ENCODE measurements around the gene ZC3H12C. TPM values are rescaled to one million over a fixed set of nuclear protein-coding genes. Genes with fewer than 3 reads are reported as not detected.

ZC3H12C gene
- total RNA-seq, 6 experiments from 2014 or later: 3.0 to 6.4 (median 5.0) TPM

- no peak for TF ChIP-seq CTCF (IDR thresholded peaks at IDR 0.05)
- H3K4me1 Mint-ChIP-seq (ENCODE audit: low read depth): peaks cover 48% of the 10 kb centered on the region
- H3K9me3 Mint-ChIP-seq: no peaks in the 10 kb centered on the region
- H3K4me3 Mint-ChIP-seq: no peak overlapping the region
- no peaks in the 10 kb centered on the region; the same call in 1 of the 2 replicates for H3K27me3 Mint-ChIP-seq (ENCODE audit: insufficient read depth)
- no peak for DNase-seq
- no peak overlapping the region for H3K27ac Mint-ChIP-seq
- H3K36me3 Mint-ChIP-seq (ENCODE audit: low read depth): no peaks in the 10 kb centered on the region
Measured at GRCh38 chr11:110096496-110096895, 3.3 kb downstream of the ZC3H12C start.

GRCh38 chr11:110097459-110098012, 4.3 kb downstream of the ZC3H12C start:
- Mint-ChIP-seq H3K36me3 (ENCODE audit: low read depth) (peaks cover 5% of the 10 kb centered on the region; the same call in 1 of the 2 replicates), H3K27me3 (ENCODE audit: insufficient read depth) (no peaks in the 10 kb centered on the region; the same call in 1 of the 2 replicates), H3K27ac (no peak overlapping the region), H3K4me1 (ENCODE audit: low read depth) (peaks cover 47% of the 10 kb centered on the region), H3K9me3 (no peaks in the 10 kb centered on the region), H3K4me3 (no peak overlapping the region)
- DNase-seq: no peak
- no peak for TF ChIP-seq CTCF (IDR thresholded peaks at IDR 0.05)

GRCh38 chr11:110098645-110099044, 5.5 kb downstream of the ZC3H12C start:
- TF ChIP-seq CTCF (IDR thresholded peaks at IDR 0.05): no peak
- H3K27ac Mint-ChIP-seq: no peak overlapping the region
- H3K27me3 Mint-ChIP-seq (ENCODE audit: insufficient read depth): no peaks in the 10 kb centered on the region; the same call in 1 of the 2 replicates
- no peaks in the 10 kb centered on the region for H3K9me3 Mint-ChIP-seq
- H3K4me3 Mint-ChIP-seq: no peak overlapping the region
- H3K4me1 Mint-ChIP-seq (ENCODE audit: low read depth): peaks cover 52% of the 10 kb centered on the region
- DNase-seq: no peak
- H3K36me3 Mint-ChIP-seq (ENCODE audit: low read depth): peaks cover 5% of the 10 kb centered on the region; the same call in 1 of the 2 replicates

- H3K4me1 Mint-ChIP-seq (ENCODE audit: low read depth): peaks cover 32% of the 10 kb centered on the region
- H3K9me3 Mint-ChIP-seq: no peaks in the 10 kb centered on the region
- no peak for DNase-seq
- H3K27me3 Mint-ChIP-seq (ENCODE audit: insufficient read depth): no peaks in the 10 kb centered on the region
- TF ChIP-seq CTCF (IDR thresholded peaks at IDR 0.05): no peak
- H3K4me3 Mint-ChIP-seq: no peak overlapping the region
- no peak overlapping the region for H3K27ac Mint-ChIP-seq
- peaks cover 5% of the 10 kb centered on the region; the same call in 1 of the 2 replicates for H3K36me3 Mint-ChIP-seq (ENCODE audit: low read depth)
Measured at GRCh38 chr11:110100476-110101240, 7.5 kb downstream of the ZC3H12C start.

- DNase-seq: no peak
- no peak for TF ChIP-seq CTCF (IDR thresholded peaks at IDR 0.05)
- Mint-ChIP-seq H3K27me3 (ENCODE audit: insufficient read depth) (no peaks in the 10 kb centered on the region; the same call in 1 of the 2 replicates), H3K27ac (no peak overlapping the region), H3K4me1 (ENCODE audit: low read depth) (peaks cover 20% of the 10 kb centered on the region), H3K9me3 (peaks cover 7% of the 10 kb centered on the region; the same call in 1 of the 2 replicates), H3K4me3 (no peak overlapping the region), H3K36me3 (ENCODE audit: low read depth) (peaks cover 25% of the 10 kb centered on the region)
Measured at GRCh38 chr11:110106713-110107274, 13.6 kb downstream of the ZC3H12C start.
